ENCODE data around the gene XPNPEP2. TPM values are rescaled to one million over a fixed set of nuclear protein-coding genes. Genes with fewer than 3 reads are reported as not detected.

XPNPEP2 gene, protein sequence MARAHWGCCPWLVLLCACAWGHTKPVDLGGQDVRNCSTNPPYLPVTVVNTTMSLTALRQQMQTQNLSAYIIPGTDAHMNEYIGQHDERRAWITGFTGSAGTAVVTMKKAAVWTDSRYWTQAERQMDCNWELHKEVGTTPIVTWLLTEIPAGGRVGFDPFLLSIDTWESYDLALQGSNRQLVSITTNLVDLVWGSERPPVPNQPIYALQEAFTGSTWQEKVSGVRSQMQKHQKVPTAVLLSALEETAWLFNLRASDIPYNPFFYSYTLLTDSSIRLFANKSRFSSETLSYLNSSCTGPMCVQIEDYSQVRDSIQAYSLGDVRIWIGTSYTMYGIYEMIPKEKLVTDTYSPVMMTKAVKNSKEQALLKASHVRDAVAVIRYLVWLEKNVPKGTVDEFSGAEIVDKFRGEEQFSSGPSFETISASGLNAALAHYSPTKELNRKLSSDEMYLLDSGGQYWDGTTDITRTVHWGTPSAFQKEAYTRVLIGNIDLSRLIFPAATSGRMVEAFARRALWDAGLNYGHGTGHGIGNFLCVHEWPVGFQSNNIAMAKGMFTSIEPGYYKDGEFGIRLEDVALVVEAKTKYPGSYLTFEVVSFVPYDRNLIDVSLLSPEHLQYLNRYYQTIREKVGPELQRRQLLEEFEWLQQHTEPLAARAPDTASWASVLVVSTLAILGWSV
- total RNA-seq (under 1 TPM; 0.08 to 0.25 TPM), polyA plus RNA-seq (ENCODE audit: insufficient read depth, low read depth, low replicate concordance) (1.4 TPM)
- long read RNA-seq, donor 1 = 0 reads
- long read RNA-seq, donor 2 = 0 reads

DNA sequence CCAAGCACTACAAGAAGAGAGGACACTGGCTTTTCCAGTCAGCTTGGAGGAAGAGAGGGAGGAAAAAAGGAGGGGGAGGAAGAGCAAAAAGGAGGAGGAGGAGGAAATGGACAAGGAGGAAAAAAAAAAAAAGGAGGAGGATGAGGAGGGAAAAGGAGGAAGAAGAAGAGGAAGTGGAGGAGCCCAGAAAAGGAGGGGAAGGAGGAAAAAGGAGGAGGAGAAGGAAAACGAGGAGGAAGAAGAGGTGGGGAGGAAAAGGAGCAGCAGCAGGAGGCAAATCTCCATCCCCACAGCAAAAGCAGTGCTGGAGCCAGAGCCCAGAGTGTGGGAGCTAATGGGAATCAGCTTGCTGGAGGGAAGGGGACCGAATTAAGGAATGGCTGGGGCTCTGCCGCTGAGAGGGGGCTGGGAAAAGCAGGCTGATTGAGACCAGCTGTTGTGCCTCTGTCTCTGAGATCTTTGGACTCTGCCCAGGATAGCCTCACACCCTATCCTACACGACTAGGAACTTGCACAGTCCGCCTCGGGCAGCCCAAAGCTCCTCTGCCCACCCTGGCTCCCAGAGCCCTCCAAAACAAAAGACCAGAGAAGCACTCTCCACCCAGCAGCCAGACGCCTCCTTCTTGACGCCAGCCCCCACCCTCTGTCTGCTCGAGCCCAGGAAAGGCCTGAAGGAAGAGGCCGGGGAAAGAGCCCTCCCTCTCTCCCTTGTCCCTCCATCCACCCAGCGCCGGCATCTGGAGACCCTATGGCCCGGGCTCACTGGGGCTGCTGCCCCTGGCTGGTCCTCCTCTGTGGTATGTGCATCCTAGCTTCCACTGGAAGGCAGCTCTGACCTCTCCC is at the start of gene XPNPEP2:
Gene XPNPEP2, plus strand, starts transcription at position 514 of the 843 bp plus-strand sequence. Its CDS starts 235 bp downstream, at position 749.
- WGBS, 2 donors = 34 to 70% methylated on average over 6 to 10 of the region's 13 CpGs
- Histone ChIP-seq H3K9me3 (no peaks in the 10 kb centered on the region), H3K27ac (no peak within 1 kb of the TSS), H3K4me1 (no peaks in the 10 kb centered on the region), H3K36me3 (ENCODE audit: low read depth, missing control alignments) (no peaks in the 10 kb centered on the region), H3K4me3 (no peak within 1 kb of the TSS), H3K27me3 (no peaks in the 10 kb centered on the region)
- TF ChIP-seq CTCF (IDR thresholded peaks at IDR 0.05) = no peak
- no peak for TF ChIP-seq POLR2A (IDR thresholded peaks at IDR 0.05)
- intact Hi-C loops (cut with DNase I; ENCODE audit: low total_unique reads) = no loop called here
- DNase-seq = no peak

GRCh38 chrX:129689796-129690195 is 49.0 kb upstream of the XPNPEP2 start:
- no peak for DNase-seq
- H3K4me1 ChIP-seq = peaks cover 2% of the 10 kb centered on the region
- no peak overlapping the region for H3K4me3 ChIP-seq
- TF ChIP-seq CTCF (IDR thresholded peaks at IDR 0.05) (no peak), POLR2A (IDR thresholded peaks at IDR 0.05) (no peak)
- H3K27me3 ChIP-seq = no peaks in the 10 kb centered on the region
- H3K9me3 ChIP-seq = no peaks in the 10 kb centered on the region
- 94 to 96% methylated on average over 4 to 5 of the region's 5 CpGs for WGBS, 2 donors
- H3K27ac ChIP-seq = no peak overlapping the region
- intact Hi-C loops (cut with DNase I; ENCODE audit: low total_unique reads) = no loop called here
- no peaks in the 10 kb centered on the region for H3K36me3 ChIP-seq (ENCODE audit: low read depth, missing control alignments)

DNA sequence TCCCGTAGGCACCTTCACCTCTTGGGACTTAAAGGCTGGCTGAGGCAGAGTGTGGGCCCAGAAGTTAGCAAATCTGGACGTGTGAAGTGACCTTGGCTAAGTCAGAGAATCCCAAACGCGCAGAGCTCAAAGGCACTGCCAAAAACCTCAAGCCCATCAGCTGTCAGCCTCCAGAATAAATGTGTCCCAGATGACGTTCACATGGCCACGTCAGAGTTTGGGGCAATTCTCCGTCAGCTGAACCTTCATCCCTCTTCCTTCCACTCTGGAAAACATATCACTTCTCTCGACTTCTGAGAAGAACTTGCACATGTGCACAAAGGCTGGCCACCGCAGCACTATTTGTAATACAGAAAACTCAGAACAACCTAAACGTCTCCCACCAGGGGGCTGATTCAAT is 48.3 kb upstream of the XPNPEP2 start:
- TF ChIP-seq CTCF (IDR thresholded peaks at IDR 0.05) = no peak
- no peak for TF ChIP-seq POLR2A (IDR thresholded peaks at IDR 0.05)
- Histone ChIP-seq H3K4me3 (no peak overlapping the region), H3K36me3 (ENCODE audit: low read depth, missing control alignments) (no peaks in the 10 kb centered on the region), H3K27ac (no peak overlapping the region), H3K9me3 (no peaks in the 10 kb centered on the region), H3K27me3 (no peaks in the 10 kb centered on the region), H3K4me1 (peaks cover 2% of the 10 kb centered on the region)
- DNase-seq = no peak
- intact Hi-C loops (cut with DNase I; ENCODE audit: low total_unique reads) = no loop called here
- WGBS, 2 donors = 71 to 78% methylated on average over 8 to 10 of the region's 10 CpGs

DNA sequence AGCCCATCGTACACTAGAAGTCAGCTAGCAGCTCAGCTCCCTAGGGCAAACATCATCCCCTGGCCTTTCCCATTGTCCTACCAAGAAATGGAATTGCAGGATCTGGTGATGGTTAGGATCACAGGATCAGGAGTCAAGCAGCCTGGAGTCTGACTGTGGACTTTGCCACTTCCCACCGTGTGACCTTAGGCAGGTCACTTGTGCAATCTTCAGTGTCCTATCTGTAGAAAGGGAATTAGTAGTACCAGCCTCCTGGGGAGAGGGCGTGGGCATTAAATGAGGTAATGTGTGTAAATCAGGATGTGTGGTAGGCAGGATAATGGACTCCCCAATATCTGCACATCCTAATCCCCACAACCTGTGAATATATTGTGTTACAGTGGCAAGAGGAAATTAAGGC is 45.4 kb upstream of the XPNPEP2 start:
- Histone ChIP-seq H3K27me3 (no peaks in the 10 kb centered on the region), H3K27ac (no peak overlapping the region), H3K4me3 (no peak overlapping the region), H3K36me3 (ENCODE audit: low read depth, missing control alignments) (no peaks in the 10 kb centered on the region), H3K9me3 (no peaks in the 10 kb centered on the region), H3K4me1 (no peaks in the 10 kb centered on the region)
- intact Hi-C loops (cut with DNase I; ENCODE audit: low total_unique reads) = no loop called here
- TF ChIP-seq CTCF (IDR thresholded peaks at IDR 0.05) (no peak), POLR2A (IDR thresholded peaks at IDR 0.05) (no peak)
- WGBS, 2 donors = 89 to 100% methylated on average over 1 to 3 of the region's 3 CpGs
- no peak for DNase-seq
